SK-N-SH treated with all-trans-retinoic acid at 6 μM for 48 hours (cell line): ENCODE data around the gene OTX2.

Source experiments
- ARNTL ChIP-seq: fragments of 450-650 bp; formaldehyde crosslinking; IDR thresholded peaks from 2 replicates; pipeline ENCODE4 v1.5.0; 2020; ENCODE audit warnings: low read depth, mild to moderate bottlenecking, moderate library complexity, borderline replicate concordance
- RARB ChIP-seq: fragments of 250-450 bp; sonication (Bioruptor Pico); IDR thresholded peaks from 2 replicates; pipeline ENCODE4 v1.8.0; 2021; ENCODE audit warnings: mild to moderate bottlenecking, moderate library complexity
- SNAI2 ChIP-seq: fragments of 250-450 bp; sonication (Bioruptor Pico); IDR thresholded peaks from 2 replicates; pipeline ENCODE4 v1.5.0; 2020; ENCODE audit warnings: mild to moderate bottlenecking, moderate library complexity

DNA sequence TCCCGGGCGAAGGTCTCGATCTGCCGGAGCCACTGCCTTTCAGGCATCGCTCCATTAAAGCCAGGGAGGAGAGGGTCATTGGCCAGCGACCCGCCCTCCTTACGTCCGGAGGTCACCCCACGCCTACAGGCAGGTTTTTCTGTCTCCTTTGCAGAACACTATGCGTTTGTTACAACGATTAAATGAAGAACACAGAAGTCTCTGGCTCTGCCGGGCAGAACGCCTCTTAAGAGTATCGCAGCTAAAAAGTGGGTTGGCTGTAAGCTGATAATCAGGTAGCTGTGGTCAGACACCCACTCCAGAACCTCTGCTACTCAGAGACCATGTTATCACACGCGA lies 15.0 kb downstream of the OTX2 start:
- TF ChIP-seq SNAI2 (CRISPR knock-in tag): no peak
- no peak for TF ChIP-seq ARNTL (CRISPR knock-in tag)
- TF ChIP-seq RARB: no peak
